ENCODE data around the gene SUMF1. TPM values are rescaled to one million over a fixed set of nuclear protein-coding genes. Genes with fewer than 3 reads are reported as not detected.

The SUMF1 gene
- total RNA-seq, 1 donor from 2014 or later, result 44.5 TPM

GRCh38 chr3:4394048-4394447, 73.0 kb downstream of the SUMF1 start:
- TF ChIP-seq, protein P1, sequence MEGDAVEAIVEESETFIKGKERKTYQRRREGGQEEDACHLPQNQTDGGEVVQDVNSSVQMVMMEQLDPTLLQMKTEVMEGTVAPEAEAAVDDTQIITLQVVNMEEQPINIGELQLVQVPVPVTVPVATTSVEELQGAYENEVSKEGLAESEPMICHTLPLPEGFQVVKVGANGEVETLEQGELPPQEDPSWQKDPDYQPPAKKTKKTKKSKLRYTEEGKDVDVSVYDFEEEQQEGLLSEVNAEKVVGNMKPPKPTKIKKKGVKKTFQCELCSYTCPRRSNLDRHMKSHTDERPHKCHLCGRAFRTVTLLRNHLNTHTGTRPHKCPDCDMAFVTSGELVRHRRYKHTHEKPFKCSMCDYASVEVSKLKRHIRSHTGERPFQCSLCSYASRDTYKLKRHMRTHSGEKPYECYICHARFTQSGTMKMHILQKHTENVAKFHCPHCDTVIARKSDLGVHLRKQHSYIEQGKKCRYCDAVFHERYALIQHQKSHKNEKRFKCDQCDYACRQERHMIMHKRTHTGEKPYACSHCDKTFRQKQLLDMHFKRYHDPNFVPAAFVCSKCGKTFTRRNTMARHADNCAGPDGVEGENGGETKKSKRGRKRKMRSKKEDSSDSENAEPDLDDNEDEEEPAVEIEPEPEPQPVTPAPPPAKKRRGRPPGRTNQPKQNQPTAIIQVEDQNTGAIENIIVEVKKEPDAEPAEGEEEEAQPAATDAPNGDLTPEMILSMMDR (conservative IDR thresholded peaks at IDR 0.05; ENCODE audit: low read depth, low read length), result no peak
- DNase-seq (ENCODE audit: low read depth), result no peak
- no peak overlapping the region for H3K4me3 ChIP-seq (ENCODE audit: low read depth, low read length)

- TF ChIP-seq, protein P1 (conservative IDR thresholded peaks at IDR 0.05; ENCODE audit: low read depth, low read length), result no peak
- no peak overlapping the region for H3K4me3 ChIP-seq (ENCODE audit: low read depth, low read length)
- no peak for DNase-seq (ENCODE audit: low read depth)
Measured at GRCh38 chr3:4392992-4393391, 74.1 kb downstream of the SUMF1 start.

GRCh38 chr3:4387210-4388204, 79.6 kb downstream of the SUMF1 start:
- TF ChIP-seq, protein P1 (conservative IDR thresholded peaks at IDR 0.05; ENCODE audit: low read depth, low read length), result no peak
- no peak overlapping the region for H3K4me3 ChIP-seq (ENCODE audit: low read depth, low read length)

GRCh38 chr3:4385201-4385600, 81.9 kb downstream of the SUMF1 start:
- no peak for DNase-seq (ENCODE audit: low read depth)
- TF ChIP-seq, protein P1 (conservative IDR thresholded peaks at IDR 0.05; ENCODE audit: low read depth, low read length), result no peak
- no peak overlapping the region for H3K4me3 ChIP-seq (ENCODE audit: low read depth, low read length)

More at GRCh38 chr3:4387210-4388204, 79.6 kb downstream of the SUMF1 start:
- DNase-seq (ENCODE audit: low read depth), result no peak

- TF ChIP-seq, protein P1 (conservative IDR thresholded peaks at IDR 0.05; ENCODE audit: low read depth, low read length), result no peak
- no peak overlapping the region for H3K4me3 ChIP-seq (ENCODE audit: low read depth, low read length)
- DNase-seq (ENCODE audit: low read depth), result no peak
Measured at GRCh38 chr3:4380013-4380412, 87.1 kb downstream of the SUMF1 start.

GRCh38 chr3:4376499-4376898, 90.6 kb downstream of the SUMF1 start:
- peak; percentile 25 for DNase-seq (ENCODE audit: low read depth)
- H3K4me3 ChIP-seq (ENCODE audit: low read depth, low read length), result no peak overlapping the region
- TF ChIP-seq, protein P1 (conservative IDR thresholded peaks at IDR 0.05; ENCODE audit: low read depth, low read length), result no peak

Measured in epithelial cell of proximal tubule (primary cell).